Measurements from ENCODE around the gene NBPF3.
"Not testable (repeated sequence)": the region's sequence is repeated elsewhere in the genome, so short reads cannot be mapped to it uniquely, and the experiment has no call there.

NBPF3 gene

DNA sequence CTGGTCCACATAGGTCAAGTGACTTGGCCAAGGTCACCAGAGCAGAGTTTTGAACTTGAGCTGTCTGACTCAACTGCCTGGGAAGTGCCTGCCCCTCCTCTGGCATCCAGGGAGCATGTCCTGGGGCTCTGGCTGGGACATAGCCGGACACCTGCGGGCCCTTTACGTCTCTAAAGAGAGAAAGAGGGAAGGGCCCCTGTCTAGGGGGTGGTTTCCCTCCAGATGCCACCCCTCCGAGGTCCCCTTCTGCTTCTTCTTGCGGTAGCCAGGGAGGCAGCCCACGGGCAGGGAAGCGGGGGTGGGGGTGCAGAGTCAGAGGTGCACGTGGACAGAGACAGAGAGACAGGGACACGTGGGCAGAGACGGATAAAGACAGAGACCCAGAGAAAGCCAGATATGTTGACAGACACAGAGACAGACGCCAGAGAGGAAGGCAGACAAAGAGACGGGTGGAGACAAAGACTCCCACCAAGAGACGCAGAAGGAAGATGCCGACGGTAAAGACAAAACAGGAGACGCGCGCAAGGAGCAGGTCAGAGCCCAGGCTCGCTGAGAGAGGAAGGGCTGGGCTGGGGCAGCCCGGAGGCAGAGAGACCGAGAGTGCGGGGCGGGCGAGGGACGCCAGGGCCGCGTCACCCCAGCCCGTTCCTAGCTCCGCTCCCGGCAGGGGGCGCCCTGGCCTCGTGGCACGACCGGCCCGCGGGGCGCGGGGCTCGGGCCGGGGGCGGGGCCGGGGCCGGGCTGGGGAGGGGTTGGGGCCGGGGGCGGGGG lies 68.8 kb downstream of the NBPF3 start:
- Histone ChIP-seq H3K27me3 (ENCODE audit: insufficient read depth, low read length) (no peaks in the 10 kb centered on the region), H3K4me3 (ENCODE audit: low read length) (peak overlapping the region; percentile 39), H3K4me1 (ENCODE audit: insufficient read depth, low read length) (peaks cover 21% of the 10 kb centered on the region), H3K9me3 (ENCODE audit: low read length) (no peaks in the 10 kb centered on the region), H3K36me3 (ENCODE audit: insufficient read depth, low read length) (no peaks in the 10 kb centered on the region), H2AFZ (ENCODE audit: low read depth, low read length) (peak overlapping the region; percentile 69)

DNA sequence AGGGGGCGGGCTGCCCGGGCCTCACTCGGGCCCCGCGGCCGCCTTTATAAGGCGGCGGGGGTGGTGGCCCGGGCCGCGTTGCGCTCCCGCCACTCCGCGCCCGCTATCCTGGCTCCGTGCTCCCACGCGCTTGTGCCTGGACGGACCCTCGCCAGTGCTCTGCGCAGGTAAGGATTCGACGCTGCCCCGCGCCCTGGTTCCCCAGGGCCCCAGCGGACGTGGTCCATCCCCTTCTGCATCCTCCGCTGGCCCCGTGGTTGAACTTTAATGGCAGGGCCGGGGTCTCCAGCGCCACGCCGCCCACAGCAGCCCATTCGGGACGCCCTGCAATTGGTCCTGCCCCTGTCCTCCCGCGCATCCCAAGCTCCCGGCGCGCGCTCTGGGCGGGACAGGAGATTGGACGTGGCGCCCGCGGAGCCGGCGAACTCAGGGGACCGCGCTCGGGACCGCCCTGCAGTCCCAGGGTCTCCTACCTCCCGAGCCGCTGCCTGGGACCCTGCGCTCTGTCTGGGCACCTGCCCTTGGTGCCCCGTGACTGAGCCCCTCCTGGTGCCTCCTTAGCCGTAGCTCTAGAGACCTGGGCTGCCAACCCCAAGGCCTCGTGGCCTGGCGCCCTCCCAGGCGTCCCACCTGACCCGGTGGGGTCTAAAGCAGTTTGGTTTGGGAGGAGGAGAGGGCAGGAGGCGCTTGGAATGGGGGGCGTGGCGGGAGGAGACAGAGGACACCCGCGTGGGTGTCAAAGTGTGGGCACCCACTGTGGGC lies 69.6 kb downstream of the NBPF3 start, which contains the start of gene ALPL:
ALPL (plus strand) TSS at position 73 of the 762 bp plus-strand sequence. CDS start 44,659 bp downstream, outside the sequence.
- H3K4me3 ChIP-seq (ENCODE audit: low read length), result peak within 1 kb of the TSS; percentile 63
- peaks cover 20% of the 10 kb centered on the region for H3K4me1 ChIP-seq (ENCODE audit: insufficient read depth, low read length)
- no peaks in the 10 kb centered on the region for H3K36me3 ChIP-seq (ENCODE audit: insufficient read depth, low read length)
- no peaks in the 10 kb centered on the region for H3K27me3 ChIP-seq (ENCODE audit: insufficient read depth, low read length)
- H3K9me3 ChIP-seq (ENCODE audit: low read length), result no peaks in the 10 kb centered on the region
- peak within 1 kb of the TSS; percentile 79 for H2AFZ ChIP-seq (ENCODE audit: low read depth, low read length)

DNA sequence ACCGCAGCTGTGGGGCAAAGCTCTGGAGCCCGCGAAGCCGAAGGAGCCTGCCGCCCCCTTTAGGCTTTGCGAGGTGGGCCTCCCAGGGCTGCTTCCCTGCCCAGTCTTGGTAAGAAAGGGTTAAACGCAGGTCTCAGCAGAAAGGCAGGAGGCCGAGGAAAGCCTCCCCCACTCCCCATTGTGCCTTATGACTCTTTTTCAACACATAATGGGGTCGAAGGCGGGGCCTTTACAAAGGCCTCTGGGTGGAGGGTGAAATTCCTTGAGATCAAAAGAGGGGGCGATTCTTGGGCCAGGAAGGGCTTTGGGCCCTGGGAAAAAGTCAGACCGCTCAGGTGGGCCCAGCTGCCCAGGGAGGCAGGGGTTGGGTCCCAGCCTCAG lies 70.2 kb downstream of the NBPF3 start:
- H3K36me3 ChIP-seq (ENCODE audit: insufficient read depth, low read length), result no peaks in the 10 kb centered on the region
- peak overlapping the region; percentile 63 for H3K4me3 ChIP-seq (ENCODE audit: low read length)
- H3K4me1 ChIP-seq (ENCODE audit: insufficient read depth, low read length), result peaks cover 20% of the 10 kb centered on the region
- no peaks in the 10 kb centered on the region for H3K9me3 ChIP-seq (ENCODE audit: low read length)
- H3K27me3 ChIP-seq (ENCODE audit: insufficient read depth, low read length), result no peaks in the 10 kb centered on the region
- peak overlapping the region; percentile 79 for H2AFZ ChIP-seq (ENCODE audit: low read depth, low read length)

DNA sequence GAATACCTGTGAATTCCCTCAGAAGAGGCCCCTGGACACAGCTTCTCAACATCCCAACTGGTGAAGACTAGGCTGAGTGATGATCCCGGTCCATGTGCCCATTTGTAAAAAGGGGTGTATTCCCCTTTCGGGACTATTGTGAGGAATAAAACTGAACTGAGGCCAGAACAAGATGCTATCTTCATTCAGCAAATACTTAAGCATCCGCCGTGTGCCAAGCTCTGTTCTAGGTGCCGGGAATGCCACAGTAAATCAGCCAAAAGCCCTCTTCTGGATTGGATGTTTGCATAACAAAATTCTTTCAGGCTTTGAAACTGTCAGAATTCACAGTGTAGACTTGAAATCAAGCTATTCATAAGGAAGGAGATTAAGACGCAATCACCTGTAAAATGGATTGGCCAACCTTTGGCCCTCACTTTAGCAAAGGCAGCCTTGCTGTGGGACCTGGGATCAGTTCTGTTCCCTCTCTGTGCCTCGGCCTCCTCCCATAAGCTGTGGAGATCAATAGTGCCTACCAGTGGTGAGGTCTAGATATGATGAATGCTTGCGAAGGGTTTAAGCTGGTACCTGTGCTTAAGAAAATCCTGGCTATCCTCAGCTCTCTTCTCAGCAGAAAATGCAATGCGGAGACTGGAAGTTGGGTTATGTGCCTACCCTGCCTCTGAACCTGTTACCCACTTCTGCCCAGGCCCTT lies 71.1 kb downstream of the NBPF3 start:
- Histone ChIP-seq H3K36me3 (ENCODE audit: insufficient read depth, low read length) (no peaks in the 10 kb centered on the region), H3K27me3 (ENCODE audit: insufficient read depth, low read length) (no peaks in the 10 kb centered on the region), H3K4me3 (ENCODE audit: low read length) (no peak overlapping the region), H2AFZ (ENCODE audit: low read depth, low read length) (no peak overlapping the region), H3K9me3 (ENCODE audit: low read length) (no peaks in the 10 kb centered on the region), H3K4me1 (ENCODE audit: insufficient read depth, low read length) (peaks cover 20% of the 10 kb centered on the region)

DNA sequence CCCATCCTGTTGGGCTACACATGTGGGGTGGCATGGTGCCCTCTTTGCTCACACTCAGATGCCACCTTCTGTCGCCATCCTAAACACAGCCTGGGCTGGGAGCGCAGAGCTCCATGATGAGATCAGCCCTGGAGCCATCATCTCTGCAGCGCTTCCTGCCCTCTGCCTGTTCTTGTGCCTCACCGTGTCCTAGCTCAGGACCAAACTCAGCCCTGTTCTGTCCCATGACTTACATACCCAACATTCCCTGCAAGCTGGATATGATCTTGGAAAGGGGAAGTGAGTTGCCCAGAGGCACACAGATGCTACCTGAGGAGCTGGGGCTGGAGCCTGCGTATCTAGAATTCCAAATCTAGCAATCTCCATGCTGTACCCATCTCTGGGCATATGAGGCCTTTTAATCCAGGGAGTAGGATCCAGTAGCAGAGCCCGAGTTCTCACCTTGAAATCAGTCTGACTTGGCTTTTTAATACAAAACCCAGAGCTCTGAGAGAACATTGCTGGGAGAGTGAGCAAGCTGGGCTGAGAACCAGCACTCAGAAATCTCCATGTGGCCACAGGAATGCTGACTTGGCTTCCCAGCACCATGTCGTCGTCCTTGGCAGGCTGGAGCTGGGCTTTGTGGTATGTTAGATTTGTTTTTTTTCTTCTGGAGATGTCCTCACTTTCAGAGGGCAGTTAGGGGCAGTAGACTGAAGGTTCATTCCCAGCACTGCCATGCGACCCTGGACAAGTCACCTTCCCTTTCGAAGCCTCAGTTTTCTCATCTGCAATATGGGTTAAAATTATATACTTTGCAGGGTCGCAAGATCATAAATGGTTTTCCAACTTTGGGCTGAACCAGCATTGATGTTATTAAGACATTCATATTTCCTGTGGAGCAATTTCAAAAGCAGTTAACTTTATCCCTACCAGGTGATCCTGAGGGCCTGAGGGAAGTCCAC lies 71.9 kb downstream of the NBPF3 start:
- no peak overlapping the region for H3K4me3 ChIP-seq (ENCODE audit: low read length)
- no peaks in the 10 kb centered on the region for H3K9me3 ChIP-seq (ENCODE audit: low read length)
- H3K36me3 ChIP-seq (ENCODE audit: insufficient read depth, low read length), result no peaks in the 10 kb centered on the region
- no peaks in the 10 kb centered on the region for H3K27me3 ChIP-seq (ENCODE audit: insufficient read depth, low read length)
- H3K4me1 ChIP-seq (ENCODE audit: insufficient read depth, low read length), result peaks cover 20% of the 10 kb centered on the region
- no peak overlapping the region for H2AFZ ChIP-seq (ENCODE audit: low read depth, low read length)

DNA sequence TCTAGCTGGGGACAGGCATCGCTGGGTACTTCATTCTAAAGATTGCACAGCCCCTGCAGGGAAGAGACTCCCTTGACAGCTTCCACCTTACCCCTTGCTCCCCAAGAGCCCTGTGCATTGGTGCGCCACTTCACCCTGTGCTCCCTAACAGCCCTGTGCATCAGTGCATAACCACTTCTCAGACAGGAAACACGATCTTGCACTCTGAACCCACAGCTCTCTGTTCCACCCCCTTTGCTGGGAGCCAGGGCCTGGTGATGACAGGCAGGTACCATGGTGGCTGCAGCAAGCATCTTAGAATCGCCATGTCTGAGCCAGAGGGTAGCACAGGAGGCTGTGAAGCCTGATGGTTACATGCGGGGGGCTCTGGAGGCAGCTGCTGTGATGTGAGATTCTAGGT lies 74.3 kb downstream of the NBPF3 start:
- Histone ChIP-seq H3K4me3 (ENCODE audit: low read length) (no peak overlapping the region), H3K4me1 (ENCODE audit: insufficient read depth, low read length) (peaks cover 16% of the 10 kb centered on the region), H3K27me3 (ENCODE audit: insufficient read depth, low read length) (no peaks in the 10 kb centered on the region), H3K9me3 (ENCODE audit: low read length) (no peaks in the 10 kb centered on the region), H3K36me3 (ENCODE audit: insufficient read depth, low read length) (no peaks in the 10 kb centered on the region), H2AFZ (ENCODE audit: low read depth, low read length) (no peak overlapping the region)

DNA sequence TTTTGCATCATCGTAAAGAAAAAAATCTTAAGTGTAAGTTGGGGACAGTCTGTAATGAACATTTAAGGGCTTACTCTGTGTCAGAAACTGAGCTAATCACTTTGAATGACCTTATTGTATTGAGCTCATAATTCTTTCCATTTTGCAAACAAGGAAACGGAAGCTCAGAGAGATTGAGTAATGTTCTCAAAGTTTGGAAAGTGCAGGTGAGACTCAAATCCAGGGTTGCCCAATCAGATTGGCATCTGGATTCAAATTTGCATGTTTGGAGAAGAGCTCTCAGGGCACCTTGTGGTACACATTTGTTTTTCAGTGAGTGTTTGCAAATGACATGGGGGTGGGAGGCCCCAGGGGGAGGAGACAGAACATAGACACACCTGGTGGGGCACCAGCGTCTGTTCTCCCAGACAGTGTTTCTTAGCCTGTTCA lies 77.2 kb downstream of the NBPF3 start:
- Histone ChIP-seq H3K4me1 (ENCODE audit: insufficient read depth, low read length) (no peaks in the 10 kb centered on the region), H3K4me3 (ENCODE audit: low read length) (no peak overlapping the region), H3K27me3 (ENCODE audit: insufficient read depth, low read length) (no peaks in the 10 kb centered on the region), H3K36me3 (ENCODE audit: insufficient read depth, low read length) (no peaks in the 10 kb centered on the region), H2AFZ (ENCODE audit: low read depth, low read length) (no peak overlapping the region), H3K9me3 (ENCODE audit: low read length) (no peaks in the 10 kb centered on the region)

DNA sequence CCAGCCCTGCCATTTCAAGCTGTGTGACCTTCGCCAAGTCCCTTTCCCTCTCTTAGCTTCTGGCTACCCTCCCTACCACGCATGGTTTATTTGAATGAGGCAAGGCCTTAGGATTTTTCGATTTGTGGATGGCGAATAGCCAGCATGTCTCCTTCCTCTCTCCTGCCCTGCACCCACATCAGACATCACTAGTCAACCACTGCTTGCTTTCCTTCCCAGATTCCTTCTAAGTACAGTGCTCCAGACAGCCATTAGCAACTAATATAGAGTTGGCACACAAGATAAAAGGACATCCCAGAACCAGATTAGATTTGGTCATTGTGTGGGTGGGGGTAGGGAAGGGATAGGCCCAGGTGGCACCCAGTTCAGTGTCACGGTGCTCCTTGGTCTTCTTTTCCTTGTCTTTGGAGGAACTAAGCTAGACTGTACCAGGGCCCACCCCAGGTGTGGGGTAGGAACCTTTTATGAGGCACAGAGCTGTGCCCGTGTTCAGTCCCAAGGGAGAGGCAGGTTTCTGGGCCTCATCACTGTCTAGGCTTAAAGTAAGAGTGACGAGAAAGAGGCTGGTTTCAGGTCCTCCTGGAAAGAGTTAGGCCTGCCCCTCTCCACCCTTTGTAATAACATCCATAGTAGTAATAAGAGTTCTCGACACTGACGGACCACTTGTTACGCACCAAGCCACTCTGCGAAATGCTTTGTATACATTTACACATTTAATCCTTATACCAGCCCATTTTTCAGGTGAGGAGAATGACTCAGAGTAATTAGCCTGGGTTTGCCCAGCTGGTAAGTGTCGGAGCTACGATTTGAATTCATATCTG lies 77.9 kb downstream of the NBPF3 start:
- Histone ChIP-seq H3K9me3 (ENCODE audit: low read length) (no peaks in the 10 kb centered on the region), H2AFZ (ENCODE audit: low read depth, low read length) (no peak overlapping the region), H3K4me3 (ENCODE audit: low read length) (no peak overlapping the region), H3K4me1 (ENCODE audit: insufficient read depth, low read length) (no peaks in the 10 kb centered on the region), H3K36me3 (ENCODE audit: insufficient read depth, low read length) (no peaks in the 10 kb centered on the region), H3K27me3 (ENCODE audit: insufficient read depth, low read length) (no peaks in the 10 kb centered on the region)

DNA sequence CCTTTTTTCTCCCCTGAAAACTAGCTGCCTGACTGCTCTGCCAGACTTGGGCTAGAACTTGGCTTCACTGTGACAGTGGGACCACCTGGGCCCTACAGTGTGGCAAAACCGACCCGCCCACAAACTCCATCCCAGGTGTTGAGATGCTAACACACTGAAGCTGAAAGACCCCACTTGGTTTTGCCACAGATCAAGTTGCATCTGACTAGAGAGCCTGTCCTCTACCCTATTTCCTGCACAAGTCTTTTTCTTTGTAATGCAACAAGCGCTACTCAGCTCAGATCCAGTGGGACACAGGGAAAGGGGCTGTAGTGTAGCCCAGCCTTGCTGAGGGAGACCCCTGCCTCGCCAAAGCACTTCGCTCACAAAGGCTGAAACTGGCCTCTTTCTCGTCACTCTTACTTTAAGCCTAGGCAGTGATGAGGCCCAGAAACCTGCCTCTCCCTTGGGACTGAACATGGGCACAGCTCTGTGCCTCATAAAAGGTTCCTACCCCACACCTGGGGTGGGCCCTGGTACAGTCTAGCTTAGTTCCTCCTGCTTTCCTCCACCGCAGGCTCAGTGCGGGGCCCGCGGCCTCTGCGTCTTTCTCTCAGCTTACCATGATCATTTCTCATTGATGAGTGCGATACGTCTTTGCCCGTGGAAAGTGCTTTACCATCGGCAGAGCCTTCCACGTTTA lies 79.0 kb downstream of the NBPF3 start:
- no peak overlapping the region for H2AFZ ChIP-seq (ENCODE audit: low read depth, low read length)

DNA sequence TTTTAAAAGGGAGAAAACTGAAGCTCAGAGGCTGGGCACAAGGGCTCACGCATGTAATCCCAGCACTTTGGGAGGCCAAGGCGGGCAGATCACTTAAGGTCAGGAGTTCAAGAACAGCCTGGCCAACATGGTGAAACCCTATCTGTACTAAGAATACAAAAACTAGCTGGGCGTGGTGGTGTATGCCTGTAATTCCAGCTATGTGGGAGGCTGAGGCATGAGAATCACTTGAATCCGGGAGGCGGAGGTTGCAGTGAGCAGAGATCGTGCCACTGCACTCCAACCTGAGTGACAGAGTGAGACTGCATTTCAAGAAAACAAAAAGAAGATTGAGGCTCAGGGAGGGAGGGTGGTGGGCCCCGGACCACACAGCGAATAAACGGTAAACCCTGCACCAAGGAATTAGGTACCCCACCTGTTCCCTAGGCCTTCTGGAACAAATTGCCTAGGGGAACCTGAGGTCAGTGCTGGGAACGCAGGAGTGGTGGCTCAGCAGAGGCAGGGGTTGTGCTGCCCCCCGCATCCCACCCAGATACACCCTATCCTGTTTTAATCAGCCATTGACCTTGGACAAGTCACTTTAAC lies 79.6 kb downstream of the NBPF3 start:
- H3K4me3 ChIP-seq (ENCODE audit: low read length); H3K9me3 ChIP-seq (ENCODE audit: low read length); H3K4me1 ChIP-seq (ENCODE audit: insufficient read depth, low read length); H3K36me3 ChIP-seq (ENCODE audit: insufficient read depth, low read length); H2AFZ ChIP-seq (ENCODE audit: low read depth, low read length); H3K27me3 ChIP-seq (ENCODE audit: insufficient read depth, low read length): not testable (repeated sequence)

More for the DNA sequence above, 79.0 kb downstream of the NBPF3 start:
- no peaks in the 10 kb centered on the region for H3K27me3 ChIP-seq (ENCODE audit: insufficient read depth, low read length)
- no peak overlapping the region for H3K4me3 ChIP-seq (ENCODE audit: low read length)
- H3K9me3 ChIP-seq (ENCODE audit: low read length), result no peaks in the 10 kb centered on the region
- no peaks in the 10 kb centered on the region for H3K4me1 ChIP-seq (ENCODE audit: insufficient read depth, low read length)
- no peaks in the 10 kb centered on the region for H3K36me3 ChIP-seq (ENCODE audit: insufficient read depth, low read length)

Measured in neuron (in vitro differentiated cells).